T-cell (primary cell): Measurements from ENCODE around the gene TLDC2. TPM values are rescaled to one million over a fixed set of nuclear protein-coding genes. Genes with fewer than 3 reads are reported as not detected.
A peak's percentile ranks its signal among the peaks of the same experiment; 100 is the strongest.
"Not testable (repeated sequence)": the region's sequence is repeated elsewhere in the genome, so short reads cannot be mapped to it uniquely, and the experiment has no call there.

Experiments used
- ATAC-seq, 4 experiments: fragments of 200-7000 bp in 3 of 4; fragments of 150-1000 bp in 1 of 4; cut with Tn5 transposase; replicated peaks in 1 of 4; 1 replicate in 3 of 4; 2 replicates in 1 of 4; pipeline ENCODE4 v1.10.0; 2021; ENCODE audit warnings: moderate library complexity in 3 of 4, mild to moderate bottlenecking in 2 of 4, moderate number of reproducible peaks in 1 of 4
- CTCF ChIA-PET, 2 donors: fragments of 300-600 bp; sonication (Branson Sonifier 250); formaldehyde crosslinking; loops; one replicate each; lab custom pipeline; 2022; ENCODE audit warnings: antibody characterized with exemption in 2 of 2; lab: Charles Lee
- POLR2A ChIA-PET, 2 donors: fragments of 300-600 bp; sonication (Branson Sonifier 250); formaldehyde crosslinking; loops; one replicate each; lab custom pipeline; 2022; ENCODE audit warnings: antibody characterized with exemption in 2 of 2; lab: Charles Lee
- DNase-seq, 35 experiments: peaks; one replicate each; pipeline versions ENCODE4 v3.0.0 to v3.0.0-alpha.2; 2013 to 2023
- H3K27ac ChIP-seq: one replicate; pipeline ENCODE4 v1.5.1; 2013; ENCODE audit warnings: low read length
- H3K27me3 ChIP-seq, 2 experiments: replicated peaks in 1 of 2; 1 replicate in 1 of 2; 2 replicates in 1 of 2; pipeline versions ENCODE4 v1.6.1 to v1.7.0; 2013; ENCODE audit warnings: low read length in 1 of 2, mixed read lengths in 1 of 2; ENCODE audit not compliant: control insufficient read depth in 2 of 2, insufficient read depth in 2 of 2; ENCODE audit errors: extremely low read depth in 1 of 2
- H3K36me3 ChIP-seq, 2 donors: 1 replicate in 1 of 2; 2 replicates in 1 of 2; pipeline versions ENCODE4 v1.6.1 to v1.7.0; 2013; ENCODE audit warnings: low read length in 1 of 2; ENCODE audit not compliant: control insufficient read depth in 2 of 2, insufficient read depth in 1 of 2; ENCODE audit errors: extremely low read depth in 1 of 2
- H3K4me1 ChIP-seq, 2 experiments: 1 replicate in 1 of 2; 2 replicates in 1 of 2; pipeline versions ENCODE4 v1.6.1 to v1.7.0; 2013; ENCODE audit warnings: low read length in 2 of 2, mixed read lengths in 1 of 2; ENCODE audit not compliant: insufficient read depth in 2 of 2, control insufficient read depth in 1 of 2; ENCODE audit errors: extremely low read depth in 1 of 2
- H3K4me3 ChIP-seq, 2 donors: 1 replicate in 1 of 2; 2 replicates in 1 of 2; pipeline versions ENCODE4 v1.5.1 to v1.7.0; 2013; ENCODE audit warnings: mild to moderate bottlenecking in 2 of 2, low read length in 1 of 2, moderate library complexity in 1 of 2; ENCODE audit not compliant: control insufficient read depth in 1 of 2; ENCODE audit errors: extremely low read depth in 1 of 2
- H3K9me3 ChIP-seq: 2 replicates; pipeline ENCODE4 v1.7.0; 2013
- H3K27ac Mint-ChIP-seq, 2 donors: one replicate each; pipeline ENCODE4 v1.8.0; 2020 to 2021; ENCODE audit warnings: mild to moderate bottlenecking in 2 of 2, mixed read lengths in 2 of 2
- H3K27me3 Mint-ChIP-seq, 2 donors: one replicate each; pipeline ENCODE4 v1.8.0; 2021 to 2022; ENCODE audit warnings: mixed read lengths in 2 of 2
- H3K36me3 Mint-ChIP-seq: one replicate; pipeline ENCODE4 v1.8.0; 2021; ENCODE audit warnings: mixed read lengths
- H3K4me1 Mint-ChIP-seq, 3 donors: one replicate each; pipeline ENCODE4 v1.8.0; 2020 to 2022; ENCODE audit warnings: mixed read lengths in 3 of 3, mild to moderate bottlenecking in 1 of 3
- H3K4me3 Mint-ChIP-seq, 3 donors: one replicate each; pipeline ENCODE4 v1.8.0; 2020 to 2022; ENCODE audit warnings: mild to moderate bottlenecking in 3 of 3, mixed read lengths in 3 of 3, moderate library complexity in 3 of 3
- H3K9me3 Mint-ChIP-seq, 3 donors: one replicate each; pipeline ENCODE4 v1.8.0; 2020 to 2022; ENCODE audit warnings: mixed read lengths in 3 of 3
- WGBS: methylation state at CpG from one replicate; pipeline ENCODE4 v1.1.5; 2013; ENCODE audit warnings: missing lambda C conversion rate; ENCODE audit not compliant: insufficient coverage; 5-methylcytosine and 5-hydroxymethylcytosine counted together
- total RNA-seq, 35 experiments: library from RNA in 6 of 35; stranded (reverse) in 6 of 35; fragments of 120-200 nt in 1 of 35; gene quantifications; one replicate each; pipeline versions ENCODE4 v1.2.1 to v1.2.4 and lab custom pipeline; 2013 to 2026

Gene TLDC2
- total RNA-seq, 5 donors from 2014 or later (not counting 1 experiment from before 2014, with no cell fraction given): 0.33 TPM; not detected in 4

DNA sequence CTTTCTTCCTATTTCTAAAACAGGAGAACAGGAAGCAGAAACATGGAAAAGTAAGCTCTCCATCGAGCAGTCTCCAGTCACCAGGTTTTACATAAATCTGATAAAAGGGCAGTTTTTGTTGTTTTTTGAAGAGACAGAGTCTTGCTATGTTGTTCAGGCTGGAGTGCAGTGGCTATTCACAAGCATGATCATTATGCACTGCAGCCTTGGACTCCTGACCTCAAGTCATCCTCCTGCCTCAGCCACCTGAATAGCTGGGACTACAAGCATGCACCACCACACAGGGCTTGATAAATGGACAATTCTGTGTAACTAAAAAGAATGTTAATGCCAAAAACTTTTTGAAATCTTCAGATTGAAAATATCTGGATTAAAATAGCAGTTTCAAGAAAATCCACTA lies 51.8 kb downstream of the TLDC2 start:
- WGBS: no CpG with 5 or more reads among the region's 1 CpG
- Histone ChIP-seq H3K4me1 (peaks cover 10 to 40% of the 10 kb centered on the region in 2 experiments), H3K4me3 (no peak overlapping the region), H3K9me3 (no peaks in the 10 kb centered on the region), H3K27me3 (no peaks in the 10 kb centered on the region), H3K27ac (no peak overlapping the region), H3K36me3 (peaks cover 5 to 88% of the 10 kb centered on the region in 2 donors)
- ATAC-seq (no peak), DNase-seq (no peak)
- no peaks in the 10 kb centered on the region for H3K27me3 Mint-ChIP-seq
- peak overlapping the region; percentile 95 to 97 for H3K27ac Mint-ChIP-seq
- CTCF ChIA-PET: interaction anchor here in 1 of 2 donors (0.7 kb wide), 2 partner anchors 76 to 1185 kb away, joined by 4 to 5 read pairs; no protein-coding TSS in a partner anchor
- peaks cover 61 to 78% (median 70%) of the 10 kb centered on the region in 3 donors for H3K4me1 Mint-ChIP-seq
- H3K4me3 Mint-ChIP-seq: no peak overlapping the region
- peaks cover 65% of the 10 kb centered on the region for H3K36me3 Mint-ChIP-seq
- no peaks in the 10 kb centered on the region for H3K9me3 Mint-ChIP-seq
- POLR2A ChIA-PET: interaction anchor here (0.6 to 0.7 kb wide), 4 partner anchors 9 to 86 kb away, joined by 3 to 10 read pairs (median 5); no protein-coding TSS in a partner anchor

GRCh38 chr20:36929290-36929689 lies 53.4 kb downstream of the TLDC2 start:
- Histone ChIP-seq H3K36me3 (peaks cover 5 to 90% of the 10 kb centered on the region in 2 donors), H3K27ac (peak overlapping the region; percentile 84), H3K4me3 (no peak overlapping the region), H3K9me3 (no peaks in the 10 kb centered on the region), H3K27me3 (no peaks in the 10 kb centered on the region), H3K4me1 (peaks cover 14 to 42% of the 10 kb centered on the region in 2 experiments)
- H3K9me3 Mint-ChIP-seq: no peaks in the 10 kb centered on the region
- H3K27me3 Mint-ChIP-seq: no peaks in the 10 kb centered on the region
- peaks cover 68% of the 10 kb centered on the region for H3K36me3 Mint-ChIP-seq
- peaks cover 64 to 76% (median 66%) of the 10 kb centered on the region in 3 donors for H3K4me1 Mint-ChIP-seq
- POLR2A ChIA-PET: no interaction called here
- 100% methylated on average over 1 of the region's 6 CpGs for WGBS
- peak overlapping the region; percentile 95 to 97 for H3K27ac Mint-ChIP-seq
- CTCF ChIA-PET: interaction anchor here (0.7 to 1.0 kb wide), 2 partner anchors 10 to 248 kb away, joined by 4 to 5 read pairs; no protein-coding TSS in a partner anchor
- peak overlapping the region in 1 of 3 donors; percentile 78 for H3K4me3 Mint-ChIP-seq
- no peak for ATAC-seq
- no peak for DNase-seq

- Histone ChIP-seq H3K4me3 (no peak overlapping the region), H3K36me3 (peaks cover 5 to 90% of the 10 kb centered on the region in 2 donors), H3K27ac (peak overlapping the region; percentile 84), H3K9me3 (no peaks in the 10 kb centered on the region), H3K4me1 (peaks cover 13 to 43% of the 10 kb centered on the region in 2 experiments), H3K27me3 (no peaks in the 10 kb centered on the region)
- Mint-ChIP-seq H3K4me1 (peaks cover 61 to 74% (median 62%) of the 10 kb centered on the region in 3 donors), H3K36me3 (peaks cover 65% of the 10 kb centered on the region), H3K27ac (peak overlapping the region; percentile 95 to 97), H3K9me3 (no peaks in the 10 kb centered on the region), H3K27me3 (no peaks in the 10 kb centered on the region), H3K4me3 (peak overlapping the region in 1 of 3 donors; percentile 78)
- DNase-seq: no peak
- ATAC-seq: no peak
- no CpG with 5 or more reads among the region's 6 CpGs for WGBS
- POLR2A ChIA-PET: interaction anchor here in 1 of 2 donors (0.6 kb wide), 1 partner anchor 18 kb away, joined by 3 read pairs; no protein-coding TSS in a partner anchor
- CTCF ChIA-PET: interaction anchor here in 1 of 2 donors (0.7 to 1.3 kb wide), 2 partner anchors 40 to 248 kb away, joined by 4 read pairs; no protein-coding TSS in a partner anchor
Observed at GRCh38 chr20:36929691-36930090, 53.8 kb downstream of the TLDC2 start.

DNA sequence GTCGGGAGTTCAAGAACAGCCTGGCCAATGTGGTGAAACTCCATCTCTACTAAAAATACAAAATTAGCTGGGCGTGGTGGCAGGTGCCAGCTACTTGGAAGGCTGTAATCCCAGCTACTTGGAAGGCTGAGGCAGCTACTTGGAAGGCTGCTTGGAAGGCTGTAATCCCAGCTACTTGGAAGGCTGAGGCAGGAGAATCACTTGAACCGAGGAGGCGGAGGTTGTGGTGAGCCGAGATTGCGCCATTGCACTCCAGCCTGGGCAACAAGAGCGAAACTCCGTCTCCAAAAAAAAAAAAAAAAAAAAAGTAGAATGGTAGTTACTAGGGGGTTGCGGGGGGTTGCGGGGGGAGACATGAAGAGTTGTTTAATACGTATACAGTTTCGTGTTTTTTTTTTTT lies 56.1 kb downstream of the TLDC2 start:
- Histone ChIP-seq H3K36me3 (peaks cover 11 to 88% of the 10 kb centered on the region in 2 donors), H3K27ac (peak overlapping the region; percentile 84), H3K4me1 (peaks cover 11 to 60% of the 10 kb centered on the region in 2 experiments)
- H3K9me3 Mint-ChIP-seq, H3K4me3 ChIP-seq, DNase-seq, H3K27me3 Mint-ChIP-seq, ATAC-seq, H3K9me3 ChIP-seq, POLR2A ChIA-PET, H3K27me3 ChIP-seq: not testable (repeated sequence)
- Mint-ChIP-seq H3K27ac (peak overlapping the region; percentile 89 to 95), H3K4me3 (peak overlapping the region in 2 of 3 donors; percentile 21 to 78), H3K4me1 (peaks cover 54 to 74% (median 59%) of the 10 kb centered on the region in 3 donors), H3K36me3 (peaks cover 55% of the 10 kb centered on the region)
- CTCF ChIA-PET: interaction anchor here in 1 of 2 donors (1.2 kb wide), 1 partner anchor 12 kb away, joined by 5 read pairs; no protein-coding TSS in a partner anchor
- 97% methylated on average over 5 of the region's 12 CpGs for WGBS

GRCh38 chr20:36932476-36933426 lies 56.8 kb downstream of the TLDC2 start:
- POLR2A ChIA-PET: interaction anchor here (0.5 to 1.1 kb wide), 4 partner anchors 11 to 53 kb away, joined by 3 to 10 read pairs (median 6); no protein-coding TSS in a partner anchor
- H3K4me1 Mint-ChIP-seq: peaks cover 56 to 79% (median 66%) of the 10 kb centered on the region in 3 donors
- H3K27me3 Mint-ChIP-seq: no peaks in the 10 kb centered on the region
- peaks cover 56% of the 10 kb centered on the region for H3K36me3 Mint-ChIP-seq
- Histone ChIP-seq H3K27me3 (no peaks in the 10 kb centered on the region), H3K9me3 (no peaks in the 10 kb centered on the region), H3K4me1 (peaks cover 13 to 62% of the 10 kb centered on the region in 2 experiments), H3K27ac (peak overlapping the region; percentile 31), H3K36me3 (peaks cover 11 to 88% of the 10 kb centered on the region in 2 donors), H3K4me3 (no peak overlapping the region)
- CTCF ChIA-PET: interaction anchor here in 1 of 2 donors (1.0 kb wide), 1 partner anchor 12 kb away, joined by 4 read pairs; no protein-coding TSS in a partner anchor
- peak overlapping the region; percentile 83 to 89 for H3K27ac Mint-ChIP-seq
- WGBS: 97% methylated on average over 4 of the region's 11 CpGs
- ATAC-seq (no peak), DNase-seq (no peak)
- no peaks in the 10 kb centered on the region for H3K9me3 Mint-ChIP-seq
- H3K4me3 Mint-ChIP-seq: peak overlapping the region in 1 of 3 donors; percentile 10

GRCh38 chr20:36933571-36933970 lies 57.6 kb downstream of the TLDC2 start:
- ATAC-seq: not testable (repeated sequence)

More at GRCh38 chr20:36933571-36933970, 57.6 kb downstream of the TLDC2 start:
- Mint-ChIP-seq H3K36me3 (peaks cover 54% of the 10 kb centered on the region), H3K4me1 (peaks cover 56 to 83% (median 67%) of the 10 kb centered on the region in 3 donors)
- H3K36me3 ChIP-seq: peaks cover 11 to 89% of the 10 kb centered on the region in 2 donors
- WGBS: 95% methylated on average over 15 of the region's 16 CpGs
- not testable (repeated sequence) for H3K9me3 Mint-ChIP-seq, H3K27ac ChIP-seq, H3K27me3 ChIP-seq, H3K4me3 ChIP-seq, DNase-seq, H3K9me3 ChIP-seq, H3K27ac Mint-ChIP-seq, H3K4me3 Mint-ChIP-seq, H3K27me3 Mint-ChIP-seq
- H3K4me1 ChIP-seq: peaks cover 15 to 69% of the 10 kb centered on the region in 2 experiments
- CTCF ChIA-PET: interaction anchor here in 1 of 2 donors (1.0 kb wide), 1 partner anchor 13 kb away, joined by 4 read pairs; no protein-coding TSS in a partner anchor
- POLR2A ChIA-PET: interaction anchor here (0.5 to 1.1 kb wide), 2 partner anchors 17 to 41 kb away, joined by 3 to 5 read pairs; no protein-coding TSS in a partner anchor
